22Rv1 (cell line): ENCODE data around the gene HSP90AB1.
"Not testable (repeated sequence)": the region's sequence is repeated elsewhere in the genome, so short reads cannot be mapped to it uniquely, and the experiment has no call there.

Source experiments
- H3K27ac ChIP-seq: fragments of 450-650 bp; 2 replicates; pipeline ENCODE4 v1.5.1; 2017
- CTCF ChIP-seq: fragments of 450-650 bp; IDR thresholded peaks from 2 replicates; pipeline ENCODE4 v1.5.1; 2017; ENCODE audit warnings: mild to moderate bottlenecking
- ZFX ChIP-seq: fragments of 450-650 bp; IDR thresholded peaks from 2 replicates; pipeline ENCODE4 v1.6.1; 2017; ENCODE audit warnings: antibody characterized with exemption, borderline replicate concordance

HSP90AB1 gene

GRCh38 chr6:44228031-44228430 is 18.9 kb upstream of the HSP90AB1 start:
- no peak overlapping the region for H3K27ac ChIP-seq

GRCh38 chr6:44228433-44228832 is 18.5 kb upstream of the HSP90AB1 start:
- H3K27ac ChIP-seq = no peak overlapping the region
- TF ChIP-seq CTCF (no peak), ZFX (no peak)

More at GRCh38 chr6:44228031-44228430, 18.9 kb upstream of the HSP90AB1 start:
- no peak for TF ChIP-seq ZFX
- no peak for TF ChIP-seq CTCF

- TF ChIP-seq CTCF (no peak), ZFX (no peak)
- H3K27ac ChIP-seq = no peak overlapping the region
Observed at GRCh38 chr6:44228836-44229235, 18.1 kb upstream of the HSP90AB1 start.

- H3K27ac ChIP-seq = no peak overlapping the region
- TF ChIP-seq CTCF = no peak
- TF ChIP-seq ZFX = no peak
Observed at GRCh38 chr6:44229376-44230033, 17.4 kb upstream of the HSP90AB1 start.

GRCh38 chr6:44230034-44230675 is 16.7 kb upstream of the HSP90AB1 start:
- TF ChIP-seq CTCF (no peak), ZFX (no peak)
- no peak overlapping the region for H3K27ac ChIP-seq

- H3K27ac ChIP-seq = not testable (repeated sequence)
Observed at GRCh38 chr6:44231426-44231825, 15.5 kb upstream of the HSP90AB1 start.

GRCh38 chr6:44232676-44233566 is 14.0 kb upstream of the HSP90AB1 start:
- no peak for TF ChIP-seq ZFX
- H3K27ac ChIP-seq = no peak overlapping the region

GRCh38 chr6:44233567-44234100 is 13.3 kb upstream of the HSP90AB1 start:
- no peak for TF ChIP-seq CTCF
- TF ChIP-seq ZFX = no peak

More at GRCh38 chr6:44233567-44234100, 13.3 kb upstream of the HSP90AB1 start:
- H3K27ac ChIP-seq = 0 out of 2 replicates have a peak overlapping the region, but pooled peaks have one; percentile 5
